ENCODE data around the gene TANC1. TPM values are rescaled to one million over a fixed set of nuclear protein-coding genes. Genes with fewer than 3 reads are reported as not detected.
"Not testable (repeated sequence)": the region's sequence is repeated elsewhere in the genome, so short reads cannot be mapped to it uniquely, and the experiment has no call there.

The TANC1 gene
- polyA plus RNA-seq, 1 donor, result 29.3 TPM

GRCh38 chr2:159118859-159119500, 150.5 kb downstream of the TANC1 start:
- no peak for DNase-seq

GRCh38 chr2:159119652-159120257, 151.3 kb downstream of the TANC1 start:
- DNase-seq, result no peak

- DNase-seq, result no peak
These were observed 155.3 kb downstream of the TANC1 start for GRCh38 chr2:159123786-159124185.

- DNase-seq, result no peak
These were observed 156.0 kb downstream of the TANC1 start for GRCh38 chr2:159124441-159124911.

GRCh38 chr2:159124931-159125467, 156.6 kb downstream of the TANC1 start:
- DNase-seq, result no peak

GRCh38 chr2:159125858-159126257, 157.4 kb downstream of the TANC1 start:
- DNase-seq, result no peak

GRCh38 chr2:159126432-159127022, 158.1 kb downstream of the TANC1 start:
- DNase-seq, result no peak

- no peak for DNase-seq
These were observed 159.8 kb downstream of the TANC1 start for GRCh38 chr2:159128191-159128590.

GRCh38 chr2:159129269-159129668, 160.8 kb downstream of the TANC1 start:
- no peak for DNase-seq

- no peak for DNase-seq
These were observed 161.4 kb downstream of the TANC1 start for GRCh38 chr2:159129824-159130223.

GRCh38 chr2:159130302-159130701, 161.9 kb downstream of the TANC1 start:
- DNase-seq, result no peak

GRCh38 chr2:159131267-159131913, 162.9 kb downstream of the TANC1 start:
- DNase-seq, result no peak

GRCh38 chr2:159131914-159132281, 163.5 kb downstream of the TANC1 start:
- no peak for DNase-seq

GRCh38 chr2:159133797-159134196, 165.4 kb downstream of the TANC1 start:
- no peak for DNase-seq

- no peak for DNase-seq
These were observed 166.5 kb downstream of the TANC1 start for GRCh38 chr2:159134979-159135378.

GRCh38 chr2:159136391-159136790, 168.0 kb downstream of the TANC1 start:
- DNase-seq, result peak; percentile 26

- DNase-seq, result no peak
These were observed 169.2 kb downstream of the TANC1 start for GRCh38 chr2:159137511-159138241.

GRCh38 chr2:159138642-159139182, 170.3 kb downstream of the TANC1 start:
- DNase-seq, result no peak

GRCh38 chr2:159139216-159139933, 170.9 kb downstream of the TANC1 start:
- no peak for DNase-seq

GRCh38 chr2:159140070-159140769, 171.8 kb downstream of the TANC1 start:
- DNase-seq, result no peak

- not testable (repeated sequence) for DNase-seq
These were observed 172.4 kb downstream of the TANC1 start for GRCh38 chr2:159140821-159141220.
